Astrocyte (in vitro differentiated cells and primary cell): ENCODE measurements around the gene VWA1. TPM values are rescaled to one million over a fixed set of nuclear protein-coding genes. Genes with fewer than 3 reads are reported as not detected.
"Not testable (repeated sequence)": the region's sequence is repeated elsewhere in the genome, so short reads cannot be mapped to it uniquely, and the experiment has no call there.

Source experiments
- DNase-seq: peaks from one replicate; pipeline ENCODE4 v3.0.0-alpha.2; 2010; ENCODE audit warnings: low read depth
- FAIRE-seq: peaks from 2 replicates; lab custom pipeline; 2011; peaks lifted over from hg19 to GRCh38; lab: Jason Lieb, UNC
- H2AFZ ChIP-seq: 2 replicates; pipeline ENCODE4 v1.6.0; 2012; ENCODE audit warnings: low read depth, low read length, inconsistent platforms
- H3K27ac ChIP-seq: 2 replicates; pipeline ENCODE4 v1.5.1; 2011; ENCODE audit warnings: low read depth, low read length, inconsistent platforms
- H3K27me3 ChIP-seq: 2 replicates; pipeline ENCODE4 v1.6.0; 2011; ENCODE audit warnings: low read length, inconsistent platforms; ENCODE audit not compliant: insufficient read depth
- H3K36me3 ChIP-seq: 2 replicates; pipeline ENCODE4 v1.5.1; 2011; ENCODE audit warnings: low read length, inconsistent platforms; ENCODE audit not compliant: insufficient read depth
- H3K4me1 ChIP-seq: 2 replicates; pipeline ENCODE4 v1.5.1; 2011; ENCODE audit warnings: low read length, inconsistent platforms; ENCODE audit not compliant: insufficient read depth
- H3K4me2 ChIP-seq: 2 replicates; pipeline ENCODE4 v1.6.0; 2012; ENCODE audit warnings: low read length, inconsistent platforms
- H3K4me3 ChIP-seq: 2 replicates; pipeline ENCODE4 v1.5.1; 2011; ENCODE audit warnings: low read depth, mild to moderate bottlenecking, low read length, inconsistent platforms; ENCODE audit not compliant: insufficient read depth
- H3K79me2 ChIP-seq: 2 replicates; pipeline ENCODE4 v1.6.0; 2012; ENCODE audit warnings: mild to moderate bottlenecking, low read length, inconsistent platforms; ENCODE audit not compliant: insufficient read depth
- H3K9ac ChIP-seq: 2 replicates; pipeline ENCODE4 v1.6.0; 2012; ENCODE audit warnings: mild to moderate bottlenecking, low read length, inconsistent platforms
- H3K9me3 ChIP-seq: 2 replicates; pipeline ENCODE4 v1.5.1; 2012; ENCODE audit warnings: low read depth, mild to moderate bottlenecking, low read length, inconsistent platforms; ENCODE audit not compliant: insufficient read depth
- H4K20me1 ChIP-seq: 2 replicates; pipeline ENCODE4 v1.6.0; 2012; ENCODE audit warnings: low read length, inconsistent platforms; ENCODE audit not compliant: insufficient read depth
- H3K27ac Mint-ChIP-seq: one replicate; pipeline ENCODE4 v1.8.0; 2021; ENCODE audit warnings: mild to moderate bottlenecking, mixed read lengths; ENCODE audit not compliant: unreplicated experiment
- H3K27me3 Mint-ChIP-seq: one replicate; pipeline ENCODE4 v1.8.0; 2021; ENCODE audit warnings: low read depth, mixed read lengths; ENCODE audit not compliant: unreplicated experiment
- H3K36me3 Mint-ChIP-seq: one replicate; pipeline ENCODE4 v1.8.0; 2021; ENCODE audit warnings: low read depth, mixed read lengths; ENCODE audit not compliant: unreplicated experiment
- H3K4me1 Mint-ChIP-seq: one replicate; pipeline ENCODE4 v1.8.0; 2021; ENCODE audit warnings: low read depth, mixed read lengths; ENCODE audit not compliant: unreplicated experiment
- H3K4me3 Mint-ChIP-seq: one replicate; pipeline ENCODE4 v1.8.0; 2021; ENCODE audit warnings: mild to moderate bottlenecking, moderate library complexity, mixed read lengths; ENCODE audit not compliant: unreplicated experiment
- H3K9me3 Mint-ChIP-seq: one replicate; pipeline ENCODE4 v1.8.0; 2021; ENCODE audit warnings: mild to moderate bottlenecking, mixed read lengths; ENCODE audit not compliant: unreplicated experiment
- EZH2 ChIP-seq: IDR thresholded peaks from 2 replicates; pipeline ENCODE4 v1.6.1; 2012; ENCODE audit warnings: mild to moderate bottlenecking, low read length, inconsistent platforms; ENCODE audit not compliant: insufficient read depth
- total RNA-seq: library from RNA; stranded (reverse); gene quantifications from 2 replicates; pipeline ENCODE4 v1.2.1, GENCODE V29; 2021
- TF ChIP-seq, protein P1 (sequence below): IDR thresholded peaks from 2 replicates; pipeline ENCODE4 v1.5.1; 2011; ENCODE audit warnings: low read depth, mild to moderate bottlenecking, inconsistent platforms, low read length, moderate library complexity; ENCODE audit not compliant: insufficient read depth

VWA1 gene
- total RNA-seq, 1 donor from 2014 or later, result 60.4 TPM

DNA sequence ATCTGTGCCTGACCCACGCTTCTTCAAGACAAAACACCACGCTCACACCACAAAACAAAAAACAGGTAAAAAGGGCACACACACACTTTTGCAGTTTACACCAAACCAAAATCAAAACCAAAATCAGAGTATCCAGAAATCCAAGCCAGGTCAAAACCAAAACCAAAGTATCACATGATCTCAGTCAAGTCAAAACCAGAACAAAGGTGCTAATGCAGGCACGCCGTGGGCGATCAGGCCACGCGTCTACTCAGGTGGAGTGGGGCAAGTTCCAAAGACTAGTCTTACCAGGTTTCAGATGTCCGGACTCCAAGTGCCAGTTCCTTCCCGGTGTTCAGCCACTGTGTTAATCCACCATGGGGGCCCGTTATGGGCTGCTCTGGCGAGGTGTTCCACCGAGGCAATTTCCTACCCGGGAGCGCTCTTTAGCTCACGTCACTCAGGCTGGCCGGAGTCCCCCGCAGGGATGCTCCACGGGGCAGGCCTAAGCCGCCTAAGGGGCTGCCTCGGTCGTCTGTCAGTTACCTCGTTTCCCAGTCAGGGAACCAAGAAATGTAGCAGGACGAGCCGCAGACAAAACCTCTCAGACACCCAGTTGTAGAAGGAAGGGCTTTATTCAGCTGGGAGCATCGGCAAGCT lies 17.5 kb upstream of the VWA1 start:
- not testable (repeated sequence) for H3K27ac ChIP-seq, H3K36me3 ChIP-seq, H3K79me2 ChIP-seq, H3K4me2 ChIP-seq, H3K9me3 Mint-ChIP-seq, H3K9me3 ChIP-seq, H3K4me3 ChIP-seq, H2AFZ ChIP-seq, H3K4me3 Mint-ChIP-seq, H3K9ac ChIP-seq, H3K36me3 Mint-ChIP-seq, H3K4me1 ChIP-seq, H4K20me1 ChIP-seq, H3K27ac Mint-ChIP-seq, DNase-seq, H3K27me3 Mint-ChIP-seq, FAIRE-seq, H3K27me3 ChIP-seq
- peaks cover 10% of the 10 kb centered on the region for H3K4me1 Mint-ChIP-seq

DNA sequence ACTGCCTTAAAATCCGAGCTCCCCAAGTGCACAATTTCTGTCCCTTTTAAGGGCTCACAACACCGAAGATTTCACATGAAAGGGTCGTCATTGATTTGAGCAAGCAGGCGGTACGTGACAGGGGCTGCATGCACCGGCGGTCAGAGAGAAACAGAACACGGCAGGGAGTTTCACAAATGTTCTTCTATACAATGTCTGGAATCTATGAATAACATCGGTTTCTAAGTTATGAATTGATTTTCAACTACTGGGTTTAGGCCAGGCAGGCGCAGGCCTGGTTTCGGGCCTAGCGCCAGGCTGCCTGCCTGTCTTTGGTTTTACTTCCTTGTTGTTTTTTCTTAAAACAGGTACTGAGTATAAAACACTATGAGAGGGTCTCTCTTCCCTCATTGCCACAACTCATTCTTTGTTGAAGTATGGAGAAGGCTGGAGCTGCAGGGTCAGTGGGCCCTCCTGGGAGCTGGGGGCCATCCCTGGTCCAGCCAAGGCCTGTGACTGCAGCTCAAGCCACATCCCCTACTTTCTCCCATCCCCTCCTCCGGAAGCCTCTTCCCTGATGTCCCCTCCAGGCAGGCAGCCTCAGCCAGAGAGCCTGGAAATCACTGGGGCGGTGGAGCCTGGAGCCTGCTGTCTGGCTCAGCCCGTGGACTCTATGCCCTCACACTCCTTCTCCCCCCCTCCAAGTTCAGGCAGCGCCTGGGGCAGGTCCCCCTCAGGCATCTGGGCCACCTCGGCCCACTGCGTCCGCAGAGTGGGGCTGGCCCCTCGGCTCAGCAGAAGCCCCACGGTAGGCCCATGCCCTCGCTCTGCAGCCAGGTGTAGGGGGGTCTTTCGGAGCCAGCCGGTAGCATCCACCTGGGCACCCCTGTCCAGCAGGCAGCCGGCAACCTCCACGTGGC lies 16.8 kb upstream of the VWA1 start:
- Mint-ChIP-seq H3K36me3 (peaks cover 3% of the 10 kb centered on the region), H3K27ac (peak overlapping the region; percentile 72), H3K9me3 (no peaks in the 10 kb centered on the region), H3K4me3 (no peak overlapping the region), H3K4me1 (peaks cover 13% of the 10 kb centered on the region), H3K27me3 (no peaks in the 10 kb centered on the region)
- H4K20me1 ChIP-seq, result no peaks in the 10 kb centered on the region
- no peak for TF ChIP-seq EZH2
- TF ChIP-seq, protein P1, sequence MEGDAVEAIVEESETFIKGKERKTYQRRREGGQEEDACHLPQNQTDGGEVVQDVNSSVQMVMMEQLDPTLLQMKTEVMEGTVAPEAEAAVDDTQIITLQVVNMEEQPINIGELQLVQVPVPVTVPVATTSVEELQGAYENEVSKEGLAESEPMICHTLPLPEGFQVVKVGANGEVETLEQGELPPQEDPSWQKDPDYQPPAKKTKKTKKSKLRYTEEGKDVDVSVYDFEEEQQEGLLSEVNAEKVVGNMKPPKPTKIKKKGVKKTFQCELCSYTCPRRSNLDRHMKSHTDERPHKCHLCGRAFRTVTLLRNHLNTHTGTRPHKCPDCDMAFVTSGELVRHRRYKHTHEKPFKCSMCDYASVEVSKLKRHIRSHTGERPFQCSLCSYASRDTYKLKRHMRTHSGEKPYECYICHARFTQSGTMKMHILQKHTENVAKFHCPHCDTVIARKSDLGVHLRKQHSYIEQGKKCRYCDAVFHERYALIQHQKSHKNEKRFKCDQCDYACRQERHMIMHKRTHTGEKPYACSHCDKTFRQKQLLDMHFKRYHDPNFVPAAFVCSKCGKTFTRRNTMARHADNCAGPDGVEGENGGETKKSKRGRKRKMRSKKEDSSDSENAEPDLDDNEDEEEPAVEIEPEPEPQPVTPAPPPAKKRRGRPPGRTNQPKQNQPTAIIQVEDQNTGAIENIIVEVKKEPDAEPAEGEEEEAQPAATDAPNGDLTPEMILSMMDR, result no peak
- H3K9me3 ChIP-seq, result no peaks in the 10 kb centered on the region
- no peaks in the 10 kb centered on the region for H3K27me3 ChIP-seq
- no peaks in the 10 kb centered on the region for H3K36me3 ChIP-seq
- DNase-seq (no peak), FAIRE-seq (no peak)
- H3K9ac ChIP-seq, result no peak overlapping the region
- H3K4me2 ChIP-seq, result no peak overlapping the region
- peaks cover 12% of the 10 kb centered on the region for H3K4me1 ChIP-seq
- no peak overlapping the region for H3K4me3 ChIP-seq
- H3K27ac ChIP-seq, result no peak overlapping the region
- no peak overlapping the region for H2AFZ ChIP-seq
- H3K79me2 ChIP-seq, result no peaks in the 10 kb centered on the region

DNA sequence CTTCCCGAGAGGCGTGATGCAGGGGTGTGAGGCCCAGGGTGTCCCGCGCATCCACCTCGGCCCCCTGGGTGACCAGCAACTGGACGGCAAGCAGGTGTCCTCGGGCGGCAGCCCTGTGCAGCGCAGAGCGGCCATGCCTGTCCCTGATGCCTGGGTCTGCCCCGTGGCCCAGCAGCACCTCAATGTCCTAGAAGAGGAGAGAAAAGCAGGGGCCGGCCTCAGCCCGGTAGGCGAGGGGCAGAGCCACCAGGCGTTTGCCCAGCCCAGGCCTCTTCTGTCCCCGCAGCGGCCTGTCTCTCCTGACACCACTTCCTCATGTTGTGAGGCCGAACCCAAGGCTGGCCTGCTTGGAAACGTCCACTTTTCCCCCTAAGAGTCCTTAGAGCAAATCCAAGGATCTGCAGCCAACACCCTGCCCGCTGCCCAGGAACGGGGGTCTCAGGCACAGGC lies 16.1 kb upstream of the VWA1 start:
- Histone ChIP-seq H3K36me3 (no peaks in the 10 kb centered on the region), H3K9me3 (no peaks in the 10 kb centered on the region), H3K79me2 (no peaks in the 10 kb centered on the region), H3K27ac (no peak overlapping the region), H3K9ac (no peak overlapping the region), H3K4me1 (peaks cover 12% of the 10 kb centered on the region), H3K4me3 (no peak overlapping the region), H4K20me1 (no peaks in the 10 kb centered on the region), H3K27me3 (no peaks in the 10 kb centered on the region), H2AFZ (peak overlapping the region; percentile 41), H3K4me2 (peak overlapping the region; percentile 62)
- TF ChIP-seq, protein P1, result no peak
- no peak for TF ChIP-seq EZH2
- H3K9me3 Mint-ChIP-seq, result no peaks in the 10 kb centered on the region
- DNase-seq (no peak), FAIRE-seq (no peak)
- H3K36me3 Mint-ChIP-seq, result peaks cover 3% of the 10 kb centered on the region
- H3K4me1 Mint-ChIP-seq, result peaks cover 13% of the 10 kb centered on the region
- no peaks in the 10 kb centered on the region for H3K27me3 Mint-ChIP-seq
- H3K27ac Mint-ChIP-seq, result no peak overlapping the region
- H3K4me3 Mint-ChIP-seq, result no peak overlapping the region
